K562 (cell line): ENCODE measurements around the gene BEST1. TPM values are rescaled to one million over a fixed set of nuclear protein-coding genes. Genes with fewer than 3 reads are reported as not detected.

Experiments used
- FOXO4 ChIP-seq: fragments of 450-650 bp; formaldehyde crosslinking; IDR thresholded peaks from 2 replicates; pipeline ENCODE4 v1.4.0; 2020; ENCODE audit warnings: mild to moderate bottlenecking, moderate library complexity
- GABPB1 ChIP-seq: sonication (generic); formaldehyde crosslinking; IDR thresholded peaks from 2 replicates; pipeline ENCODE4 v1.8.0; 2022; ENCODE audit warnings: mild to moderate bottlenecking, missing genetic modification reagents
- HDAC2 ChIP-seq: fragments of 450-650 bp; IDR thresholded peaks from 2 replicates; pipeline ENCODE4 v1.6.1; 2016; ENCODE audit warnings: mild to moderate bottlenecking
- NCOR1 ChIP-seq: fragments of 450-650 bp; IDR thresholded peaks from 2 replicates; pipeline ENCODE4 v1.6.1; 2016; ENCODE audit warnings: mild to moderate bottlenecking, moderate library complexity
- POLR2AphosphoS2 ChIP-seq: IDR thresholded peaks from 2 replicates; pipeline ENCODE4 v1.6.1; 2012; ENCODE audit warnings: low read length, improper control_type of control experiment
- RBM25 ChIP-seq: fragments of 200-400 bp; formaldehyde crosslinking; IDR thresholded peaks from 2 replicates; pipeline ENCODE4 v1.6.1; 2018; ENCODE audit warnings: low read length, low read depth, moderate library complexity; ENCODE audit not compliant: severe bottlenecking
- REST ChIP-seq, 2 experiments: fragments of 450-650 bp; formaldehyde crosslinking in 1 of 2; IDR thresholded peaks; 2 replicates each; pipeline versions ENCODE4 v1.4.0 to v1.6.1; 2014 to 2020; ENCODE audit warnings: mild to moderate bottlenecking in 2 of 2, borderline replicate concordance in 1 of 2, low read depth in 1 of 2
- SUPT5H ChIP-seq: fragments of 450-650 bp; IDR thresholded peaks from 2 replicates; pipeline ENCODE4 v1.6.1; 2016
- ZFPM2 ChIP-seq: fragments of 250-450 bp; sonication (Bioruptor Pico); IDR thresholded peaks from 2 replicates; pipeline ENCODE4 v1.5.1; 2022; ENCODE audit warnings: mild to moderate bottlenecking
- ZNF398 ChIP-seq: fragments of 250-450 bp; sonication (Bioruptor Pico); IDR thresholded peaks from 2 replicates; pipeline ENCODE4 v1.8.0; 2021; ENCODE audit warnings: moderate library complexity, mild to moderate bottlenecking, inconsistent platforms
- polyA plus RNA-seq, 8 experiments: library from polyadenylated mRNA; depleted of rRNA in 4 of 8; stranded (reverse) in 5 of 8; unstranded in 3 of 8; fragments of >200 nt; fragmentation: Nextera tagmentation in 2 of 8; fragmentation: Illumina TruSeq in 1 of 8; extraction: Ambion mirVana in 2 of 8; extraction: Trizol in 1 of 8; gene quantifications; 2 replicates each; pipeline versions ENCODE4 v1.2.1 to v1.2.3, GENCODE V29; 2011 to 2014; ENCODE audit warnings: inconsistent platforms in 1 of 8, missing spikeins in 1 of 8
- total RNA-seq, 7 experiments: library from RNA; depleted of rRNA in 6 of 7; stranded (reverse); fragments of >200 nt in 6 of 7; fragmentation: Illumina TruSeq in 2 of 7; extraction: Trizol in 2 of 7; gene quantifications; 2 replicates each; pipeline versions ENCODE4 v1.2.1 to v1.2.3, GENCODE V29; 2011 to 2021; ENCODE audit warnings: low replicate concordance in 1 of 7
- TF ChIP-seq, protein P1 (sequence below): sonication (generic); IDR thresholded peaks from 2 replicates; pipeline ENCODE4 v1.6.1; 2016
- TF ChIP-seq, protein P2 (sequence below): fragments of 200-800 bp; sonication (Bioruptor generic); IDR thresholded peaks from 2 replicates; pipeline ENCODE4 v1.6.1; 2017; ENCODE audit warnings: missing genetic modification characterization, missing compliant biosample characterization

Gene BEST1
- total and polyA plus RNA-seq, 9 of the 15 experiments (the other 6 are each of a cell fraction or from before 2014, with no cell fraction given): 0.07 to 1.3 (median 0.40) TPM

DNA sequence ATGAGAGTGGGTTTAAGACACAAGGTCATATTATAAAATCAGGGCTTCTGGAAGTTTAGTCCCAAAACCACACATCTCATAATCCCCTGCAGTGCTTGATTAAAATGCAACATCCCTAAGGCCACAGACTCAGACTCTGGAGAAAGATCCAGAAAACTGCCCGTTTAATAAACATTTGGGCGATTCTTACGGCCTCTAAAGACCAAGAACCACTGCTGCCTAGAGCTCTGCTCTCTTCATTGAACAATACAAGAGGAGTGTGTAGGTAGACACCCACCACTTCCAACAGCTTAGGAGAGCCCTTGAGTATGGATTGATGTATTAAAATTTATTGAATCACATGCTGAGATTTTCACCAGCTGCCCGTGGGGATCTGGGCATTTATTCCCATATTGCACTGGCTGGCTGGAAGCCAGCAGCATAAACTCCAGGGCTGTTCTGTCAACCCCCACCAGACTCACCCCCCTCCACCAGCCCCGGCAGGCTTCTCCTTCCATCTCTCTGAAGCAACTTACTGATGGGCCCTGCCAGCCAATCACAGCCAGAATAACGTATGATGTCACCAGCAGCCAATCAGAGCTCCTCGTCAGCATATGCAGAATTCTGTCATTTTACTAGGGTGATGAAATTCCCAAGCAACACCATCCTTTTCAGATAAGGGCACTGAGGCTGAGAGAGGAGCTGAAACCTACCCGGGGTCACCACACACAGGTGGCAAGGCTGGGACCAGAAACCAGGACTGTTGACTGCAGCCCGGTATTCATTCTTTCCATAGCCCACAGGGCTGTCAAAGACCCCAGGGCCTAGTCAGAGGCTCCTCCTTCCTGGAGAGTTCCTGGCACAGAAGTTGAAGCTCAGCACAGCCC is 749 bp upstream of the BEST1 start (continued):
- peak; percentile 26; the same call in 1 of the 2 replicates for TF ChIP-seq REST (IDR thresholded peaks at IDR 0.05; ENCODE audit: borderline replicate concordance)
- TF ChIP-seq REST (CRISPR knock-in tag; IDR thresholded peaks at IDR 0.05; ENCODE audit: low read depth): no peak
- TF ChIP-seq, protein P1, sequence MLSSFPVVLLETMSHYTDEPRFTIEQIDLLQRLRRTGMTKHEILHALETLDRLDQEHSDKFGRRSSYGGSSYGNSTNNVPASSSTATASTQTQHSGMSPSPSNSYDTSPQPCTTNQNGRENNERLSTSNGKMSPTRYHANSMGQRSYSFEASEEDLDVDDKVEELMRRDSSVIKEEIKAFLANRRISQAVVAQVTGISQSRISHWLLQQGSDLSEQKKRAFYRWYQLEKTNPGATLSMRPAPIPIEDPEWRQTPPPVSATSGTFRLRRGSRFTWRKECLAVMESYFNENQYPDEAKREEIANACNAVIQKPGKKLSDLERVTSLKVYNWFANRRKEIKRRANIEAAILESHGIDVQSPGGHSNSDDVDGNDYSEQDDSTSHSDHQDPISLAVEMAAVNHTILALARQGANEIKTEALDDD: no peak
- TF ChIP-seq NCOR1: no peak
- no peak for TF ChIP-seq ZNF398 (CRISPR knock-in tag)
- TF ChIP-seq ZFPM2 (CRISPR knock-in tag): no peak
- no peak for TF ChIP-seq FOXO4 (CRISPR knock-in tag)
- TF ChIP-seq SUPT5H: peak; percentile 54
- TF ChIP-seq POLR2AphosphoS2: peak; percentile 70; the same call in 1 of the 2 replicates
- TF ChIP-seq RBM25: peak; percentile 49
- 0 out of 2 replicates have a peak, but pooled peaks have one; percentile 61 for TF ChIP-seq HDAC2
- TF ChIP-seq, protein P2, sequence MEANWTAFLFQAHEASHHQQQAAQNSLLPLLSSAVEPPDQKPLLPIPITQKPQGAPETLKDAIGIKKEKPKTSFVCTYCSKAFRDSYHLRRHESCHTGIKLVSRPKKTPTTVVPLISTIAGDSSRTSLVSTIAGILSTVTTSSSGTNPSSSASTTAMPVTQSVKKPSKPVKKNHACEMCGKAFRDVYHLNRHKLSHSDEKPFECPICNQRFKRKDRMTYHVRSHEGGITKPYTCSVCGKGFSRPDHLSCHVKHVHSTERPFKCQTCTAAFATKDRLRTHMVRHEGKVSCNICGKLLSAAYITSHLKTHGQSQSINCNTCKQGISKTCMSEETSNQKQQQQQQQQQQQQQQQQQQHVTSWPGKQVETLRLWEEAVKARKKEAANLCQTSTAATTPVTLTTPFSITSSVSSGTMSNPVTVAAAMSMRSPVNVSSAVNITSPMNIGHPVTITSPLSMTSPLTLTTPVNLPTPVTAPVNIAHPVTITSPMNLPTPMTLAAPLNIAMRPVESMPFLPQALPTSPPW: no peak
- no peak for TF ChIP-seq GABPB1 (CRISPR knock-in tag)
